WTC11 (cell line): Measurements from ENCODE around the gene GRAMD1A.

ENCODE experiments used
- ELF4 ChIP-seq: sonication (generic); formaldehyde crosslinking; IDR thresholded peaks from 2 replicates; pipeline ENCODE4 v1.8.1; 2022; ENCODE audit warnings: low read depth, mild to moderate bottlenecking, moderate library complexity, missing genetic modification reagents
- ESRRA ChIP-seq: sonication (generic); formaldehyde crosslinking; IDR thresholded peaks from 2 replicates; pipeline ENCODE4 v1.8.1; 2022; ENCODE audit warnings: mild to moderate bottlenecking, missing genetic modification reagents, borderline replicate concordance
- IRF2 ChIP-seq: sonication (generic); formaldehyde crosslinking; IDR thresholded peaks from 2 replicates; pipeline ENCODE4 v1.8.0; 2022; ENCODE audit warnings: low read depth, missing genetic modification reagents, borderline replicate concordance

DNA sequence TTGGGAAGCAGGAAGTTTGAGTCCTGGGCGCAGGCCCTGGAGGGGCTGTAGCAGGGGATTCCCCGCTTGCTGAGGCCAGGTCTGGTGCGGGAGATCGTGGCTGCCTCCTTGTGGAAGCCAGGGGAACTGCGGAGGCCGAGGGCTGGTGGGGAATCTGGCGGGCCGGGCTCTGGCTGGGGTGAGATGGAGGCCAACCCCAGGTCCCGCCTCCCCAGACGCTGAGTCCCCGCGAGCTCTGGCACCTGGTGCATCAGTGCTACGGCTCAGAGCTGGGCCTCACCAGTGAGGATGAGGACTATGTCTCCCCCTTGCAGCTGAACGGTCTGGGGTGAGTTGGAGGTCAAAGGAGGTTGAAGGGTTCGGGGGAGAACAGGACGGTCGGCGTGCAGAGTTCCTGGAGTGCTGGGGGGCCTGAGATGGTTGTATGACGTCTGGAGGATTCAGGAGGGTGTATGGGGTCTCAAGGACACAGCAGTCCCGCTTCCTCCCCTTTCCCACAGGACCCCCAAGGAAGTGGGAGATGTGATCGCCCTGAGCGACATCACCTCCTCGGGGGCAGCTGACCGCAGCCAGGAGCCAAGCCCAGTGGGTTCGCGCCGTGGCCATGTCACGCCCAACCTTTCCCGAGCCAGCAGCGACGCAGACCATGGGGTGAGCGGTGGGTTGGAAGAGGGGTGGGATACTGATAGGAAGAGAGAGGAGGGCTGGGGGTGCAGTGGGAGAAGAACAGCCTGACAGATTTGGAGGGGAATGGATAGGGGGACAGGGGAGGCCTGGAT is 13.1 kb downstream of the GRAMD1A start:
- TF ChIP-seq IRF2 (no peak), ELF4 (CRISPR knock-in tag) (no peak), ESRRA (CRISPR knock-in tag) (no peak)
